ENCODE results near the gene PGLYRP2.

- TF ChIP-seq CTCF (IDR thresholded peaks at IDR 0.05; ENCODE audit: poor library complexity, severe bottlenecking), result no peak
- TF ChIP-seq EZH2 (IDR thresholded peaks at IDR 0.05; ENCODE audit: borderline replicate concordance, insufficient read depth, low read length, poor library complexity, severe bottlenecking), result no peak
- TF ChIP-seq REST (IDR thresholded peaks at IDR 0.05; ENCODE audit: borderline replicate concordance), result no peak
- TF ChIP-seq MXI1 (conservative IDR thresholded peaks at IDR 0.05; ENCODE audit: poor library complexity, severe bottlenecking), result no peak
- no peak for TF ChIP-seq RAD21 (conservative IDR thresholded peaks at IDR 0.05)
- TF ChIP-seq POLR2AphosphoS5 (IDR thresholded peaks at IDR 0.05), result no peak
- TF ChIP-seq SMC3 (conservative IDR thresholded peaks at IDR 0.05; ENCODE audit: poor library complexity), result no peak
- no peak for TF ChIP-seq EP300 (conservative IDR thresholded peaks at IDR 0.05; ENCODE audit: poor library complexity, severe bottlenecking)
- TF ChIP-seq TAF1 (IDR thresholded peaks at IDR 0.05; ENCODE audit: low read depth), result no peak
Measured at GRCh38 chr19:15428956-15429824, 50.1 kb downstream of the PGLYRP2 start.
